ENCODE results near the gene SNX32. TPM values are rescaled to one million over a fixed set of nuclear protein-coding genes. Genes with fewer than 3 reads are reported as not detected.

SNX32 gene
- total RNA-seq, 4 donors from 2014 or later = 0.33 to 0.78 (median 0.41) TPM

DNA sequence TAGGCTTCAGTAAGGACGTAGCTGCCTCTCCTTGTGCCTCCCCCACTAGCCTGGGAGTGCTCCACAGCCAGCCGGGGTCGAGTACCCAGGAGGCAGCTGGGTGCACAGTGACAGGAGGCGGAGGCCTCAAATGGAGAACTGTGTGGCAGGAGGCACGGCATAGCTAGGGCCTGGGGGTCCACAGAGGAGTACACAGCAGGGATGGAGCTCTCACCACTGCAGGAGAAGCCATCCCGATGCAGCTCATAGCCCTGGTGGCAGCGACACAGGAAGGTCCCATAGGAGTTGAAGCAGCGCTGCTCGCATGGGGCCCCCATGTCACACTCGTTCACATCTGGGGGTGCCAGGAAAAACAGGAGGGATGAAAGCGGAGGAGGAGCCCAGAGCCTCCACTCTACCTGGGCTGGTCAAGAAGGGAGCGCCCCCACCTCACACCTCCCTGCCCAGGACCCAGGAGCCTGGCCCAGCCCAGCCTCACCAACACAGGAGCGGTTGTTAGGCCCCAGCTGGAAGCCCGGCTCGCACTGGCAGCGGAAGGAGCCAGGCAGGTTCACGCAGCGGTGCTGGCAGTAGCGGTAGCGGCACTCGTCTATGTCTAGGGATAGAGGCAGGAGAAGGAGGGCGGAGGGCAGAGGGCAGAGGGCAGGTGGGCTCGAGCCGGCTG lies 36.0 kb downstream of the SNX32 start:
- Histone ChIP-seq H3K4me1 (peaks cover 26 to 73% (median 55%) of the 10 kb centered on the region in 4 donors), H3K27me3 (no peaks in the 10 kb centered on the region), H3K9me3 (no peaks in the 10 kb centered on the region), H3K36me3 (peaks cover 16 to 64% (median 54%) of the 10 kb centered on the region in 4 donors), H3K4me3 (no peak overlapping the region), H3K27ac (replicated peaks in 1 of 4) (peak overlapping the region; percentile 92 to 99 (median 96))
- no peak for TF ChIP-seq EP300 (IDR thresholded peaks at IDR 0.05)
- peak in 1 of 2 donors; percentile 20 for TF ChIP-seq POLR2AphosphoS5 (IDR thresholded peaks at IDR 0.05)
- no peak for TF ChIP-seq POLR2A (IDR thresholded peaks at IDR 0.05; ENCODE audit: low read depth)
- TF ChIP-seq, protein P1, sequence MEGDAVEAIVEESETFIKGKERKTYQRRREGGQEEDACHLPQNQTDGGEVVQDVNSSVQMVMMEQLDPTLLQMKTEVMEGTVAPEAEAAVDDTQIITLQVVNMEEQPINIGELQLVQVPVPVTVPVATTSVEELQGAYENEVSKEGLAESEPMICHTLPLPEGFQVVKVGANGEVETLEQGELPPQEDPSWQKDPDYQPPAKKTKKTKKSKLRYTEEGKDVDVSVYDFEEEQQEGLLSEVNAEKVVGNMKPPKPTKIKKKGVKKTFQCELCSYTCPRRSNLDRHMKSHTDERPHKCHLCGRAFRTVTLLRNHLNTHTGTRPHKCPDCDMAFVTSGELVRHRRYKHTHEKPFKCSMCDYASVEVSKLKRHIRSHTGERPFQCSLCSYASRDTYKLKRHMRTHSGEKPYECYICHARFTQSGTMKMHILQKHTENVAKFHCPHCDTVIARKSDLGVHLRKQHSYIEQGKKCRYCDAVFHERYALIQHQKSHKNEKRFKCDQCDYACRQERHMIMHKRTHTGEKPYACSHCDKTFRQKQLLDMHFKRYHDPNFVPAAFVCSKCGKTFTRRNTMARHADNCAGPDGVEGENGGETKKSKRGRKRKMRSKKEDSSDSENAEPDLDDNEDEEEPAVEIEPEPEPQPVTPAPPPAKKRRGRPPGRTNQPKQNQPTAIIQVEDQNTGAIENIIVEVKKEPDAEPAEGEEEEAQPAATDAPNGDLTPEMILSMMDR (IDR thresholded peaks at IDR 0.05) = no peak
- no peak for DNase-seq (ENCODE audit: extremely low spot score)
- intact Hi-C loops (cut with DNase I) = no loop called here
- 83% methylated on average over 13 of the region's 24 CpGs for WGBS

- no CpG with 5 or more reads among the region's 11 CpGs for WGBS
- intact Hi-C loops (cut with DNase I) = no loop called here
- H3K36me3 ChIP-seq = peaks cover 11 to 59% (median 49%) of the 10 kb centered on the region in 4 donors
These were observed 36.5 kb downstream of the SNX32 start for GRCh38 chr11:65870307-65870658.

DNA sequence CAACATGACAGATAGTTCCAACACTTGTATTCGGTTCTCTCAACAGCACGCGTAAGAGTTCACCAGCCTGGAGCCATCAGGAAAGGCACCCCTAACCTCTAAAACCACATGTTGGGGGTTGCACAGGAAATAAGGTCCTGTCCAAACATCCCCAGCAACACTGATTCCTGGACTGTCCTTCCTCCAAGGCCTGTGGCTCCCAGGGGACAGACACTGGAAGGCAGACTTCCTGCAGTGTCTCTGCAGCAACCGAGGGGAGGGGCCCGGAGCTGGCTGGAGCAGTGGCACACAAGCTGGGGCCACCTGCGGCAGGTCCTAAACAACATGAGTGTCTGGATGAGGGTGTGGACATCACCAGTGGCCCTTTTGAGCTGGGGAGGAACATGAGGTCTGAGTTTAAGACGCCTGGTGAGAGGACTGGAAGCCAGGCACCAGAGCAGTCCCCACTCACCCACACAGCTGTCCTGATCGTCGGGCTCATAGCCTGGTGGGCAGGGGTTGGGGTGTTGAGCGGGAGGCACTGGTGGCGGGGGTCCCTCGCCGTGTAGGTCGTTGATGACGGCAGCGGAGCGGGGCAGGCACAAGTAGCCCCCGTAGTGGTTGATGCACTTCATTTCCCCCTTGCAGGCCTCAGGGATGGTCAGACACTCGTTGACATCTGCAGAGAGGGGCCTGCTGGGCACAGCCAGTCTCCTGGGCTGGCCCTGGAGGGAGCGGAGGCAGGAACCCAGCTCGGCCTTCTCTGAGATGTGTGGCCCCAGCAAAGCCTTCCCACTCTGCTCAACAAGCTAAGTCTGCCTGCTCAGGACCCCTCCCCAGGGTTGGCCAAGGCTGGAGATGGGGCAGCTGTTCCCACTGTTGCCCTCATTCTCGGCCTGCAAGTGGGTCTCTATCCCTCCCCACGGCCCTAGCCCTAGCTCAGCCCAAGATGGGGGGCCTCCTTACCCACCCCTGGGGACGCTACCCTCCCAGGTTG lies 37.2 kb downstream of the SNX32 start:
- Histone ChIP-seq H3K27ac (replicated peaks in 1 of 4) (peak overlapping the region; percentile 92 to 99 (median 96)), H3K27me3 (no peaks in the 10 kb centered on the region), H3K36me3 (peaks cover 5 to 52% (median 42%) of the 10 kb centered on the region in 4 donors), H3K9me3 (no peaks in the 10 kb centered on the region), H3K4me3 (peak overlapping the region; percentile 64 to 83 (median 74)), H3K4me1 (peaks cover 26 to 63% (median 55%) of the 10 kb centered on the region in 4 donors)
- no peak for DNase-seq (ENCODE audit: extremely low spot score)
- intact Hi-C loops (cut with DNase I) = no loop called here
- WGBS = 50% methylated on average over 14 of the region's 24 CpGs
- TF ChIP-seq, protein P1 (IDR thresholded peaks at IDR 0.05) = no peak
- TF ChIP-seq POLR2AphosphoS5 (IDR thresholded peaks at IDR 0.05) (peak in 1 of 2 donors; percentile 38), POLR2A (IDR thresholded peaks at IDR 0.05; ENCODE audit: low read depth) (no peak)

More at GRCh38 chr11:65870307-65870658, 36.5 kb downstream of the SNX32 start:
- Histone ChIP-seq H3K4me3 (no peak overlapping the region), H3K27ac (replicated peaks in 1 of 4) (peak overlapping the region; percentile 92 to 99 (median 96)), H3K9me3 (no peaks in the 10 kb centered on the region), H3K4me1 (peaks cover 26 to 68% (median 55%) of the 10 kb centered on the region in 4 donors), H3K27me3 (no peaks in the 10 kb centered on the region)
- TF ChIP-seq, protein P1 (IDR thresholded peaks at IDR 0.05) = no peak
- no peak for TF ChIP-seq POLR2AphosphoS5 (IDR thresholded peaks at IDR 0.05)
- no peak for TF ChIP-seq EP300 (IDR thresholded peaks at IDR 0.05)
- no peak for TF ChIP-seq POLR2A (IDR thresholded peaks at IDR 0.05; ENCODE audit: low read depth)
- no peak for DNase-seq (ENCODE audit: extremely low spot score)

- peak overlapping the region; percentile 64 to 83 (median 74) for H3K4me3 ChIP-seq
- H3K36me3 ChIP-seq = peaks cover 0 to 42% (median 32%) of the 10 kb centered on the region in 4 donors
- 31% methylated on average over 20 of the region's 26 CpGs for WGBS
- no peak for TF ChIP-seq EP300 (IDR thresholded peaks at IDR 0.05)
- TF ChIP-seq, protein P1 (IDR thresholded peaks at IDR 0.05) = no peak
- TF ChIP-seq POLR2A (IDR thresholded peaks at IDR 0.05; ENCODE audit: low read depth) = no peak
- no peak for TF ChIP-seq POLR2AphosphoS5 (IDR thresholded peaks at IDR 0.05)
- H3K27me3 ChIP-seq = no peaks in the 10 kb centered on the region
- no peak for DNase-seq (ENCODE audit: extremely low spot score)
- H3K9me3 ChIP-seq = no peaks in the 10 kb centered on the region
- peaks cover 26 to 62% (median 55%) of the 10 kb centered on the region in 4 donors for H3K4me1 ChIP-seq
- intact Hi-C loops (cut with DNase I) = no loop called here
- peak overlapping the region; percentile 92 to 99 (median 96) for H3K27ac ChIP-seq (replicated peaks in 1 of 4)
These were observed 38.2 kb downstream of the SNX32 start for GRCh38 chr11:65871811-65872548.
